NCI-H128 (cell line): ENCODE results near the gene TOB1.
"Not testable (repeated sequence)": the region's sequence is repeated elsewhere in the genome, so short reads cannot be mapped to it uniquely, and the experiment has no call there.

Source experiments
- DNase-seq: peaks from one replicate; lab custom pipeline; 2025; ENCODE audit not compliant: unreplicated experiment; lab: John Stamatoyannopoulos, UW

The TOB1 gene

GRCh38 chr17:50898369-50899004 lies 32.3 kb upstream of the TOB1 start:
- DNase-seq = no peak

- not testable (repeated sequence) for DNase-seq
Observed at GRCh38 chr17:50894513-50894912, 28.4 kb upstream of the TOB1 start.

- DNase-seq = no peak
Observed at GRCh38 chr17:50893183-50893993, 27.2 kb upstream of the TOB1 start.

- DNase-seq = no peak
Observed at GRCh38 chr17:50892101-50892776, 26.1 kb upstream of the TOB1 start.

GRCh38 chr17:50891577-50891989 lies 25.4 kb upstream of the TOB1 start:
- DNase-seq = no peak

GRCh38 chr17:50890675-50891516 lies 24.7 kb upstream of the TOB1 start:
- DNase-seq = no peak

GRCh38 chr17:50889528-50890118 lies 23.5 kb upstream of the TOB1 start:
- DNase-seq = no peak

- no peak for DNase-seq
Observed at GRCh38 chr17:50887705-50888245, 21.6 kb upstream of the TOB1 start.

GRCh38 chr17:50884439-50885311 lies 18.5 kb upstream of the TOB1 start:
- DNase-seq = no peak

- DNase-seq = no peak
Observed at GRCh38 chr17:50883850-50884438, 17.8 kb upstream of the TOB1 start.

GRCh38 chr17:50882851-50883250 lies 16.7 kb upstream of the TOB1 start:
- no peak for DNase-seq

- DNase-seq = no peak
Observed at GRCh38 chr17:50881182-50881581, 15.0 kb upstream of the TOB1 start.

GRCh38 chr17:50879086-50879485 lies 12.9 kb upstream of the TOB1 start:
- no peak for DNase-seq

- DNase-seq = no peak
Observed at GRCh38 chr17:50877838-50878237, 11.7 kb upstream of the TOB1 start.

GRCh38 chr17:50877042-50877441 lies 10.9 kb upstream of the TOB1 start:
- not testable (repeated sequence) for DNase-seq

GRCh38 chr17:50875074-50875473 lies 8.9 kb upstream of the TOB1 start:
- DNase-seq = no peak

- no peak for DNase-seq
Observed at GRCh38 chr17:50872710-50873424, 6.7 kb upstream of the TOB1 start.

GRCh38 chr17:50871898-50872297 lies 5.7 kb upstream of the TOB1 start:
- no peak for DNase-seq
